ENCODE results near the gene GLRX. TPM values are rescaled to one million over a fixed set of nuclear protein-coding genes. Genes with fewer than 3 reads are reported as not detected.

The GLRX gene
- total and polyA plus RNA-seq, 2 of the 4 experiments (the other 2 are of a cell fraction): 142 to 193 TPM

DNA sequence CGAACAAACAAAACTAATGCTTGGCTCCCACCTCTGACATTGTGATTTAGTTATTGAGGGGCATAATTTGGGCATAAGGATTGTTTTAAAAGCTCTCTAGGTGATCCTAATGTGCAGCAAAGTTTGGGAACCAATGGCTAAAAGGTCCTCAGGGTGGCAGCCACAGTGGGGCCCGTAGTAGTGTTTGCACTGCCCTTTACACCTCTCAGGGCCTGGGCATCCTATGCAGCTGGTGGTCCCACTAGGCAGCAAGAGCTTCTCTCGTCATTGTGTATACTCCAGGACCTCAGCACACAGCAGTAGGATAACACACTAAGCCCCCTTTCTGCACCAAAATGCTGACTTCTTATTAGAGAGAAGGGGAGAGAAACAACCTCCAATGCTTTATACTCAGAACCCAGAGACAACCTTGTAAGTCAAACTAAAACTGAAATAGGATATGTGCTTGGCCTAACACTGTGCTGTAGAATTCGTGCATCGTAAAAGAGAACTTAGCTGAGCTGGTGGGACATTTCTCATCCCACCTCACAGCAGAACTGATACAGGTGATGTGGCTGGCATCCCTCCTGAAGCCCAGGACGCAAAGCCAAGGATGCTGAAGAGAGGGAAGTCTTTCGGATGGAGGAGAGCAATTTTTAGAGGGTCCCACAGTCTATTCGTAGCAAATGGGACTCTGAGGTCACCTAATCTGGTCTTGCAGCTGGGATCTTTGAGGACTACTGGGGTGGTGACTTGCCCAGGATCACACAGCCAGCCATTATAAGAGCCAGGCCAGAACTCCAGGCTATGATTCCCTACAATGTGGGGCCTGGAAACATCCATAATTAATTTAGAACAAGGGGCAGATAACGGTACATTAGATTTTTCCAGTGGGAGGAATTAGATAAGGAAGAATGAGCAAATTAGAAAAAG lies 1.2 kb downstream of the GLRX start:
- peaks cover 40% of the 10 kb centered on the region for H4K20me1 ChIP-seq (ENCODE audit: insufficient read depth, low read length)
- peak overlapping the region; percentile 16 for H2AFZ ChIP-seq (replicated peaks; ENCODE audit: low read length, poor library complexity)
- in situ Hi-C loops (cut with MboI; ENCODE audit: low sequenced_read_pairs): loop anchor here (5.0 kb wide), 1 partner anchor 34 kb away; no protein-coding TSS in a partner anchor
- peak overlapping the region; percentile 53; the same call in 1 of the 2 replicates for H4K5ac ChIP-seq (ENCODE audit: low read depth, low read length)
- H3K27ac ChIP-seq (ENCODE audit: insufficient read depth, low read length): peak overlapping the region; percentile 96
- peak overlapping the region; percentile 92 for H3K4me3 ChIP-seq (ENCODE audit: insufficient read depth, low read depth, low read length)
- no peaks in the 10 kb centered on the region for H3K27me3 ChIP-seq (ENCODE audit: control insufficient read depth, insufficient read depth, low read length)
- H3K9ac ChIP-seq (ENCODE audit: low read depth, low read length): peak overlapping the region; percentile 98
- peak overlapping the region; percentile 68; the same call in 1 of the 2 replicates for H3K18ac ChIP-seq (ENCODE audit: low read depth, low read length)
- peak overlapping the region; percentile 83; the same call in 1 of the 2 replicates for H2AK5ac ChIP-seq (ENCODE audit: low read depth, low read length)
- peak overlapping the region; percentile 100 for H3K4me2 ChIP-seq (ENCODE audit: low read depth, low read length)
- ATAC-seq (ENCODE audit: low read depth) (no peak), DNase-seq (no peak)
- ChIA-PET CTCF (interaction anchor here (1.5 kb wide), 1 partner anchor 40 kb away, joined by 5 read pairs; no protein-coding TSS in a partner anchor), POLR2A (ENCODE audit: unreplicated experiment) (interaction anchor here (1.0 kb wide), 1 partner anchor 36 kb away, joined by 8 read pairs; no protein-coding TSS in a partner anchor)
- peaks cover 15 to 62% of the 10 kb centered on the region in 2 experiments; a peak in 3 of 4 replicates for H3K79me1 ChIP-seq (ENCODE audit: low read depth in 1 of 2, low read length in 2 of 2)
- no peaks in the 10 kb centered on the region for H3K9me3 ChIP-seq (ENCODE audit: control insufficient read depth, insufficient read depth, low read length)
- no peak overlapping the region for H2BK20ac ChIP-seq (ENCODE audit: low read depth, low read length)
- WGBS, 2 experiments (ENCODE audit: extremely low coverage in 2 of 2, insufficient read length in 1 of 2): 40% methylated on average over 1 of the region's 9 CpGs; no CpG with 5 or more reads in 1 of the 2 experiments
- H3K56ac ChIP-seq (ENCODE audit: extremely low read depth, insufficient read depth, low read length): peak overlapping the region; percentile 72
- peak overlapping the region; percentile 98 for H2BK5ac ChIP-seq (ENCODE audit: low read depth, low read length, poor library complexity, severe bottlenecking)
- H3K4me1 ChIP-seq (ENCODE audit: control insufficient read depth, insufficient read depth, low read length): peaks cover 31% of the 10 kb centered on the region
- H3K9me1 ChIP-seq (ENCODE audit: insufficient read depth, low read length): peaks cover 27% of the 10 kb centered on the region
- H3K23ac ChIP-seq (ENCODE audit: low read depth, low read length): peak overlapping the region; percentile 65
- dilution Hi-C loops (cut with HindIII; ENCODE audit: low sequenced_read_pairs, unreplicated experiment): no loop called here
- 0 out of 3 replicates have a peak overlapping the region, but pooled peaks have one; percentile 6 for H2BK15ac ChIP-seq (ENCODE audit: low read depth, low read length)
- TSS peak; percentile 58 for BruUV-seq (replicated peaks)
- H3K14ac ChIP-seq (replicated peaks; ENCODE audit: low read depth, low read length): peak overlapping the region; percentile 35
- peak overlapping the region; percentile 32 for H2BK120ac ChIP-seq (ENCODE audit: low read depth, low read length)
- H3K4ac ChIP-seq (ENCODE audit: low read depth, low read length): peak overlapping the region; percentile 68
- intact Hi-C loops (cut with micrococcal nuclease): loop anchor here (2.0 kb wide), 2 partner anchors 41 to 87 kb away; no protein-coding TSS in a partner anchor
- no peak for TF ChIP-seq RAD21 (IDR thresholded peaks at IDR 0.05; ENCODE audit: low read length)
- TF ChIP-seq RFX5 (IDR thresholded peaks at IDR 0.05; ENCODE audit: low read depth, low read length): no peak
- TF ChIP-seq ELK1 (IDR thresholded peaks at IDR 0.05; ENCODE audit: borderline replicate concordance, low read depth, low read length): no peak
- no peak for TF ChIP-seq USF2 (IDR thresholded peaks at IDR 0.05; ENCODE audit: low read depth, low read length)
- no peak for TF ChIP-seq FOS (IDR thresholded peaks at IDR 0.05; ENCODE audit: low read depth, low read length)
- TF ChIP-seq NFE2L2 (IDR thresholded peaks at IDR 0.05; ENCODE audit: low read depth, low read length): no peak
- no peak for TF ChIP-seq CHD1 (IDR thresholded peaks at IDR 0.05; ENCODE audit: low read depth, low read length)
- TF ChIP-seq BHLHE40 (IDR thresholded peaks at IDR 0.05; ENCODE audit: low read depth, low read length): no peak
- TF ChIP-seq SMC3 (IDR thresholded peaks at IDR 0.05; ENCODE audit: low read depth, low read length): no peak
- TF ChIP-seq CEBPB (IDR thresholded peaks at IDR 0.05; ENCODE audit: low read depth, low read length): no peak
- TF ChIP-seq CTCF (conservative IDR thresholded peaks at IDR 0.05; ENCODE audit: low read depth, low read length): no peak
- no peak for TF ChIP-seq MXI1 (IDR thresholded peaks at IDR 0.05; ENCODE audit: borderline replicate concordance, low read depth, low read length)
- H4K8ac ChIP-seq (ENCODE audit: low read depth in 2 of 2, low read length in 2 of 2): peak overlapping the region; percentile 3 to 37; a peak in 2 of 4 replicates
- peaks cover 18% of the 10 kb centered on the region for H3K36me3 ChIP-seq (ENCODE audit: control insufficient read depth, insufficient read depth, low read length)
- 0 out of 2 replicates have a peak overlapping the region, but pooled peaks have one; percentile 13 for H4K91ac ChIP-seq (ENCODE audit: insufficient read depth, low read depth, low read length)
- peak overlapping the region; percentile 77 for H2AK9ac ChIP-seq (replicated peaks; ENCODE audit: low read depth, low read length, poor library complexity)
